Forelimb muscle (tissue), 1 donor: Measurements from ENCODE around the gene S100A7A. TPM values are rescaled to one million over a fixed set of nuclear protein-coding genes. Genes with fewer than 3 reads are reported as not detected.
"Not testable (repeated sequence)": the region's sequence is repeated elsewhere in the genome, so short reads cannot be mapped to it uniquely, and the experiment has no call there.

ENCODE experiments used
- DNase-seq: peaks from one replicate; pipeline ENCODE4 v3.0.0-alpha.2; 2013; ENCODE audit warnings: low read depth
- polyA plus RNA-seq: library from polyadenylated mRNA; unstranded; fragments of 120-200 nt; gene quantifications from one replicate; pipeline ENCODE4 v1.2.1, GENCODE V29; 2013; ENCODE audit not compliant: insufficient read length

Gene S100A7A
- polyA plus RNA-seq, 1 donor, result not detected

- peak; percentile 62 for DNase-seq
Observed at GRCh38 chr1:153422450-153423068, 6.2 kb downstream of the S100A7A start.

DNA sequence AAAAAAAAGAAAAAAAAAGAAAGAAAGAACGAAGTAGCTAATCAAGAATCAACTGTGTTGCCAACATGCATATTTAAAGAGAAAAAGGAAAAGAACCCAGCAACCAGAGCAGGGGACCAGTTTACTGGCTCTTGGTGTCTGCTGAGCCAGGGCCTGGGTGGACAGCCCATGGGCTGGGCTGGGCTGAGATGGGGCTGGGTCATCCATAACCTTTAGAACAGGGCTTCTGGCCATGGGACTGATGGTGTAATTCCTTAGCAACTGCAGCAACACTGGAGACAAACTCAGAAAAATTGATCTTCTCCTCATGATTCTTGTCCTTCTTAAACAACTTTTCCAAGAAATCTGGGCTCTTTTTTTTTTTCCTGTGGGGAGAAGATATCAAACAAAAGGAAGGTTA, 10.5 kb downstream of the S100A7A start:
- no peak for DNase-seq

DNA sequence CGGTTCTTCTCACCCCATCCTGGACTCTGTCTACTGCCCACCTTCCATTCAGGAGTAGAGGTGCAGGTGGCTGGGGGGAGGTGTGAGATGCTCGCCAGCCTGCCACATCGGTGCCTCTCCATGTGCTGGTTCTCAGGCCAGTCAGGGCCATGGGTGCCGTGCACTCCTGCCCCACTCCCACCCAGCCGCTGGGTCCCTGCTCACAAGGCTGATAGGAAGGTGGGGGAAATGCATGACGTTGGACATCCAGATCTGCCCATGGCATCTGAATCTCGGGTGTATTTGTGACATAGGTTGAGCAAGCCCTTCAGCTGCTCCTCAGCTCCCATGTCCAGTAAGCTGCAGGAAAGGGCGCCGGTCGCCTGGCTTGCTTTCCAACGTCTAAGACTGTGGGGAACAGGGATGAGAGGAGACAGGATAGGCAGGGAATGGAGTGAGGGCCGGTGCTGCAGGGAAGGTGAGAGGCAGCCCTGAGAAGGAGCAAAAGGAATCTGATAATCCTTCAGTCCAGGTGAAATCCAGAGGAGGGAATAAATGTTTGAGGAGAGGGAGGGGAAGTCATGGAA, 11.8 kb downstream of the S100A7A start:
- no peak for DNase-seq

- DNase-seq, result no peak
Observed at GRCh38 chr1:153428791-153429190, 12.5 kb downstream of the S100A7A start.

- DNase-seq, result no peak
Observed at GRCh38 chr1:153429266-153430165, 13.2 kb downstream of the S100A7A start.

DNA sequence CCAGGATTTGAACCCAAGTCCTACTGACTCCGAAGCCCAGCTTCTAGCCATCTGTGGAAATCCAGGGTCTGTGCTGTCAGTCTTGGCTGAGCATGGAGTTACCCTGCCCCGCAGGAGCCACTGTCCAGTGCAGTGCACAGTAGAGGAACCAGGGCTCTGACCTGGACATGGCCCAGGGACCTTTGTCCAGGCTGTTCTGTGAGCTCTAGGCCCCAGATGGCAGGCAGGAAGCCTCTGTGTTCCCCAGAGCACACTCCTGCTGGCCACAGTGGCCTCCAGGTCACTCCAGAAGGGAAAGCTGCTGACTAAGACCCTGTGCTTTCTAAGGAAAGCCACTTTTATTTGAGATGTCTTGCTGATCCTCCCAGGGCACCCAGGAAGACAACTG, 13.8 kb downstream of the S100A7A start:
- no peak for DNase-seq

DNA sequence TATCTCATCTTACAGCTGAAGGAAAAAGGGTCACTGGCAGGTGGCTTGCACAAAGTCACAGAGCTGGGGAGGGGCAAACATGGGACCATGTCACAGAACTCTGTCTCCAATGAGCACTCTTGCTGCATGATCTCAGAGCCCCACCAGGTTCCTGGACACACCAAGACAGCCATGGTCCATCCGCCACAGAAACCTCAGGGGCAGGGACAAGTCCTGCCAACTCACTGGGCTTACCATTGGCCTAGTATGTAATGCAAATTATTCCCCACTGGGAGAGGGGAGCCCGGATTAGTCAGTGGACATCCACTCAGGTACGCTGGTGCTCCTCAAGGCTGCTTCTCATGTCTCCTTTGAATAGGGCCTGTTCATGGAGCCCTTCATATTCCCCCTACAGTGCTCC, 14.2 kb downstream of the S100A7A start:
- no peak for DNase-seq

DNA sequence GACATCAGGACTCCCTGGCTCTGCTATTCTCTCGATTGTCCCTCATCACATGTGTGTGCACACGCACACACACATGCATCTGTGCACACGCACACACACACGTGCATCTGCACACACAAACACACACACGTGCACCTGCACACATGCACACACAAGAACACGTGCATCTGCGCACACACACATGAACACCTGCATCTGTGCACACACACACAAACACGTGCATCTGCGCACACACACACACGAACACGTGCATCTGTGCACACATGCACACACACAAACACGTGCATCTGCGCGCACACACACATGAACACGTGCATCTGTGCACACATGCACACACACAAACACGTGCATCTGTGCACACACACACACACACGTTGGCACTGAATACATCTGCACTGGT, 14.7 kb downstream of the S100A7A start:
- no peak for DNase-seq

GRCh38 chr1:153431427-153431826, 15.1 kb downstream of the S100A7A start:
- no peak for DNase-seq

GRCh38 chr1:153431928-153432327, 15.6 kb downstream of the S100A7A start:
- DNase-seq, result no peak

DNA sequence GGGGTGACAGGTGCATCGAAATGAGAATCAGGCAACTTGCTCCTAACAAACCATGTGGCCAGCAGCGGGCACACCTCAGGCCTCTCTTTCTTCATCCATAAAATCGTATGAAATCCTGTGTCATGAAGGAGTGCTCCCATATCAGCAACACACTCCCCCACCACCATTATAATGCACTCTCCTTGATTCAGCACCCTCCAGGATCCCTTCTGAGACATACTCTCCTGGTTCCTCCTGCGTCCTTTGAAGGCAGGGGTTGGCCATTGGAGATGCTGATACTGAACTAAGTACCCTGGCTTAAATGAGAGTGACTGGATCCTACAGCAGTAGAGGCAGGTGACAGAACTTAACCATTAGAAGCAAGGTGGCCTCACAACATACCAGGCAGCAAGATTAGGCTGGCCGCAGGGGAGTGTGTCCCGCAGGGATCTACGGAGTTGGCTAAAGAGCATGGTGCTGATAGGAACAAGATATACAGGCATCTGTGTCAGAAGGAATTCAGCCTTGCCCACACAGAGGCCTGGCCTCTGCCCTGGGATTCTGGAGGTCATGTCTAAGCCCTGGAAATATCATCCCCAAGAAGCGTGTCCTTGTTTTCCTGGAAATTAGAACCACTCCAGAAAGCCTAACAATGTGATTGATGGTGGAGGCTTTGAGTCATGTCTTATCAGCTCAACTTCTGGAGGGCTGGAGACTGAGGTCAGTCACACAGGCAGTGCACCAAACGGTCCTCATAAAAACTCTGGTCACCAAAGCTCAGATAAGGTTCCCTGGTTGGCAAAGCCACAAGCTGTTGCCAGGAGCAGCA, 16.8 kb downstream of the S100A7A start:
- DNase-seq, result no peak

DNA sequence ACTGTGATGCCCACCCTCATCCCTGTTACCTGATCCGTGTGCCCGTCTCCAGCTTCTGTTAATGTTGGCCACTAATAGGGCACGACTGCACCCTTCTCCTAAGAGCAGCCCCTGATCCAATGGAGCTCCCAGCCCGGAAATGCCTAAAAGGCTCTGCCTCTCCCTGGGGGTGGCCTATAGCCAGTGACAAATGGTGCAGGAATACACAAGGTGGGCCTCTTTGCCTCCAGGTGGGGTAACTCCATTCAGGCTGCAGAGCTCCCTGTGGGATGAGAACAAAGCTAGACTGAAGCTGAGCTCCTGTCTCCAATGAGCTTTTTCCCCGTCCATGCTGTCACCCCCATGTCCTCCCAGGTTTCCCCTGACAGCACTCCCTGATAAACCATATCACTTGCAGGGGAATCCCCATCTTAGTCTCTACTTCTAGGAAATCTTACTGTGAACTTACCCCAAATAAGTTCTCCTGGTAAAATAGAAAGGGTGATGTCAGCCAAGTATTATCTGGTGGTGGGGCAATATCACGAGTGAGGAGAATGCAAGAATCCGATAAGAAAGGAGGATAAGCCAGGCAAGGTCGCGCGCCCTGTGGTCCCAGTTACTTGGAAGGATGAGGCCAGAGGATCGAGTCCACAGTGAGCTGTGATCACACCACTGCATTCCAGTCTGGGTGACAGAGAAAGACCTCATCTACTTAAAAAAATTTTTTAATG, 18.6 kb downstream of the S100A7A start:
- no peak for DNase-seq

DNA sequence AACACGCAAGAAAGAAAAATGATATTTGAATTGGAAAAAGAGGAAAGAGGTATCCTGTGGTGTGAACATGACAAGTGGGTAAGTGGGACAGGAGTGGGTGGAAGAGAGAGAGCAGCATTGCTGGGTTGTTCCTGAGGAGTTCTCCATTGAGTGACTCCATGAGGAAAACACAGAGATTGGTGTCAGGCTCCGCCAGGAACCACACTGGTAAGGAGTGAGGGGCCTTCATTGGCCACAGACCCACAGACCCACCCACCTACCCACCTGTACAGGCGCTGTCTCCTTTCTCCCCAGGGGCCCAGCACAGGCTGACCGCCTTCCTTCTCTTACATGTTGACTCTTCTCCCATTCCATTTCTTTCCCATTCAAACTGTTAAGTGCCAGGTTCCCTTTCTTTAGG, 20.9 kb downstream of the S100A7A start:
- DNase-seq, result no peak

- no peak for DNase-seq
Observed at GRCh38 chr1:153438599-153438998, 22.3 kb downstream of the S100A7A start.

GRCh38 chr1:153439273-153439672, 23.0 kb downstream of the S100A7A start:
- DNase-seq, result no peak

- no peak for DNase-seq
Observed at GRCh38 chr1:153441238-153441755, 25.0 kb downstream of the S100A7A start.

GRCh38 chr1:153443486-153443885, 27.2 kb downstream of the S100A7A start:
- DNase-seq, result no peak

- no peak for DNase-seq
Observed at GRCh38 chr1:153444078-153444477, 27.8 kb downstream of the S100A7A start.

DNA sequence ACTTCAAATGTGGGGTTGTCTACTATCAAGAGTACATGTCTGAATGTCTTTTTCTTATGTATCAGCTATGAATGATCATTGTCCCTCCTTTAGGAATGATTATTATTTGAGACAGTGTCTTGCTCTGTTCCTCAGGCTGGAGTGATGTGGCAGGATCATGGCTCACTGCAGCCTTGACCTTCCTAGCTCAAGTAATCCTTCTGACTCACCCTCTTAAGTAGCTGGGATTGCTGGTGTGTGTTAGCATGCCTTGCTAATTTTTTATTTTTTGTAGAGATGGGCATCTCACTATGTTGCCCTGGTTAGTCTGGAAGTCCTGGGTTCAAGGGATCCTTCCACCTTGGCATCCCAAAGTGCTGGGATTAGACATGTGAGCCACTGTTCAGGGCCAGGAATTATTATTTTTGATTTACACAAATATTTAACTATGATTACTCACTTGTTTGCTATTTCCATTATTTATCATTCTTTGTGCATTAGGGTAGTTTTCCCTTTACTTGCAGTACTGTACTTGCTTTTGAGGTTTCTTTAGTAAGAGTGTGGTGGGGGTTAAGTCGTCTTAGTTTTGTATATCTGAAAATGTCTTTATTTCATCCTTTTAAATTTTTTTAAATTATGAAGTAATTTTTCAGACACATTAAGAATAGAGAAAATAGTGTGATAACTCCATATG, 31.3 kb downstream of the S100A7A start:
- no peak for DNase-seq

GRCh38 chr1:153448851-153449250, 32.5 kb downstream of the S100A7A start:
- DNase-seq, result not testable (repeated sequence)

GRCh38 chr1:153456396-153456795, 40.1 kb downstream of the S100A7A start:
- DNase-seq, result no peak
